ENCODE data around the gene CELF2.

DNA sequence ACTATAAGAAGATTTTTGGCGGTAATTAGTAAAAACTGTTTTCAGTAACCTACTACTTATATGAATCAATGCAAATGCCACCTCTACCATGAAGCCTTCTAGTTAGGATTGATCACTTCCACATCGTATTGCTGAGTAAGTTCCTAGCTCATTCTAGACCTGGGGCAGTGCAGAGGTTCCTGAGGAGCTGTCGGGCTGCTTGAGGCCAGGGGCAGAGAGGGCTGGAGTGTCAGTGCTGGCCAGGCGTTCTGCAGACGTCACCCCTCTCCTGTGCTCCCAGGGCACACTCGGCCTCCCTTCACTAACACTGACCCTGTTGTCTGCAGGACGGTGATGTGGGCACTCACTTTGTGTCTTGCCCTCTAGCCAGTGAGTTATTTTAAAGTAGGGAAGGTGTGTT lies 275.7 kb downstream of the CELF2 start:
- no peak for TF ChIP-seq CTCF (IDR thresholded peaks at IDR 0.05; ENCODE audit: borderline replicate concordance, extremely low read depth, low read length, poor library complexity, severe bottlenecking)
- TF ChIP-seq EZH2 (IDR thresholded peaks at IDR 0.05; ENCODE audit: borderline replicate concordance, low read depth, low read length, severe bottlenecking) = no peak

All from DND-41 (cell line).